DND-41 (cell line): ENCODE results near the gene TMEM9.

ENCODE experiments used
- EZH2 ChIP-seq: IDR thresholded peaks from 3 replicates; pipeline ENCODE4 v1.6.1; 2012; ENCODE audit warnings: borderline replicate concordance, low read depth, mild to moderate bottlenecking, moderate library complexity, low read length, inconsistent platforms; ENCODE audit not compliant: severe bottlenecking
- TF ChIP-seq, protein P1 (sequence below): IDR thresholded peaks from 2 replicates; pipeline ENCODE4 v1.5.1; 2012; ENCODE audit warnings: borderline replicate concordance, low read length, moderate library complexity, mild to moderate bottlenecking; ENCODE audit not compliant: poor library complexity, severe bottlenecking; ENCODE audit errors: extremely low read depth

DNA sequence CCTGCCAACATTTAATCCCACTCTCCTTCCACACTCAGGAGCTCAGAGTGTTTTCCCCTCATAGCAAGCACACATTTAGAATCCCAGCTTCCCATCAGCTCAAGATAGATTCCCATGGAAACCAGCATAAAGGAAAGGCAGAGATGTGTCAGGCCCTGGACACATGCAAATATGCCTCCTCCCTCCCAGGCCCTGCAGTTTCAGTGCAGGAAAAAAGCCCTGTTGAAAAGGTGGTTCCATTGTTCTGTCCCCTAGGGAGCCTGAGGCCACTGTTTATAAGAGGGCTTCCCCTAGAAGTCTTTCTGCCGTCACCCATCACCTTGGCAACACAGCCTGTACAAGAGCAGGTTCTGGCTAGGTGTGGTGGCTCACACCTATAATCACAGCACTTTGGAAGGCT lies 45.7 kb downstream of the TMEM9 start:
- TF ChIP-seq, protein P1, sequence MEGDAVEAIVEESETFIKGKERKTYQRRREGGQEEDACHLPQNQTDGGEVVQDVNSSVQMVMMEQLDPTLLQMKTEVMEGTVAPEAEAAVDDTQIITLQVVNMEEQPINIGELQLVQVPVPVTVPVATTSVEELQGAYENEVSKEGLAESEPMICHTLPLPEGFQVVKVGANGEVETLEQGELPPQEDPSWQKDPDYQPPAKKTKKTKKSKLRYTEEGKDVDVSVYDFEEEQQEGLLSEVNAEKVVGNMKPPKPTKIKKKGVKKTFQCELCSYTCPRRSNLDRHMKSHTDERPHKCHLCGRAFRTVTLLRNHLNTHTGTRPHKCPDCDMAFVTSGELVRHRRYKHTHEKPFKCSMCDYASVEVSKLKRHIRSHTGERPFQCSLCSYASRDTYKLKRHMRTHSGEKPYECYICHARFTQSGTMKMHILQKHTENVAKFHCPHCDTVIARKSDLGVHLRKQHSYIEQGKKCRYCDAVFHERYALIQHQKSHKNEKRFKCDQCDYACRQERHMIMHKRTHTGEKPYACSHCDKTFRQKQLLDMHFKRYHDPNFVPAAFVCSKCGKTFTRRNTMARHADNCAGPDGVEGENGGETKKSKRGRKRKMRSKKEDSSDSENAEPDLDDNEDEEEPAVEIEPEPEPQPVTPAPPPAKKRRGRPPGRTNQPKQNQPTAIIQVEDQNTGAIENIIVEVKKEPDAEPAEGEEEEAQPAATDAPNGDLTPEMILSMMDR: no peak
- TF ChIP-seq EZH2: no peak
